HG03521 (cell line): ENCODE measurements around the gene RIT2.
"Not testable (repeated sequence)": the region's sequence is repeated elsewhere in the genome, so short reads cannot be mapped to it uniquely, and the experiment has no call there.

Experiments
- ATAC-seq: cut with Tn5 transposase; IDR thresholded peaks from one replicate; pipeline ENCODE4 v1.9.1; 2021; ENCODE audit warnings: mild to moderate bottlenecking, moderate library complexity; ENCODE audit not compliant: unreplicated experiment

Gene RIT2

DNA sequence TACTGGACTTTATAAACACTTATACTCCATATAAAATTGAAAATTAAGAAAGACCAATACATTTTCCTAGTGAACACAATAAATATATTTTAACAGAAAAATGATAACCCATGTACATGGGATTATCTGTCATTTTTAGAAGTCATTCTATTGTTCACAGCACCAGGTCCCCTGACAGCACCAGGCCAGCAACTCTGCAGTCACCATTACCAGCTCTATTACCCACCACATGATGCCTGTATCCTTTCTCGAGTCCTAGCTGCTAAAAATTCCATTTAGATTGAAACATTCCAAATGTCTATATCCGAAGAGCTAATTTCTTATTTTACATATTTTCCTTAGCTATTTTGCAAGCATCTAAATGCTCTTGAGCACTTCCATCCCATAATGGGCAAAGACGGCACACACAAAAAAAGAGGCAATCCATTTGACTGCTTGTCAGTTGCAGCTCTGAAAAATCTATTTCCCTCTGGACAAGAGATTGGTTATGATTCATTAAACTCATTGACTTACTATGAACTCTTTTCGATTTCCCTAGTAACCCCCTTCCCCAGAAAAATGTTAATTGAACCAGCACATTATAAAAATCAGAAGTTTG lies 336.9 kb downstream of the RIT2 start:
- ATAC-seq, result no peak

- ATAC-seq, result no peak
Observed at GRCh38 chr18:42778024-42778423, 337.5 kb downstream of the RIT2 start.

DNA sequence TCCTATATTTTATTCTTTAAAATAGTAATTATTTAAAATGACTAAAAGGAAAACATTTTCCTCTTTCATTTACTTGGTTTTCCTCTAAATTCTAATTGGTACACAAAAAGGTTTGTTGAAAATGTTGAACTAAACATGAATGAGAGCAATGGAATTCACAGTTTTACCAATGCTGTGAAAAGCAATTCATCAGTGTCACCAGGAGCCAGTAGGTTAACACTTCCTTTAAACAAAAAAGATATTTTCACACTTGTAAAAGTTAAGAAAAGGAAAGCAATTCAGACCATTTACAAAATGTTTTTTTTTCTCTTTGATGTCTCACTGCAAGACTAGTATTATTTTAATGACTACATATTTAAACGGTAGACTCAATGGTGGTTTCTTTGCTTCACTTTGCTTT lies 341.6 kb downstream of the RIT2 start:
- no peak for ATAC-seq

GRCh38 chr18:42771936-42772335 lies 343.5 kb downstream of the RIT2 start:
- no peak for ATAC-seq

DNA sequence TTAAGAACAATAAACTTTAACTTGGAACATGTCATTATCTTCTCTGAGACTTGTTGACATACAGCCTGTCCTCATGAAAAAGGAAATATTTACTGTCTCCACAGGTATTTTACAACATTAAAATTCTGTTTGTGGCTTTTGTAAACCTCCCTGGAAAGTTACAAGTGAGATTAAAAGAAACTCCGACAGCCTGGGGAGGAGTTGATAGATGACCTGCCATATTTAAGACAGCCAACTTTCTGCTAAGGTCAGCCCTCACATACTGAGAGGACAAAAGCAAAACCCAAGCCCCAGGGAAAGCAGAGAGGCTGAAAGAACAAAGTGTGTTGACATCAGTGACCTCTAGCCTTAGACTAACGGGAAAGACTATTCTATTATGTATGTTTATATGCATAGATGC lies 350.2 kb downstream of the RIT2 start:
- ATAC-seq, result no peak

- no peak for ATAC-seq
Observed at GRCh38 chr18:42760290-42760689, 355.2 kb downstream of the RIT2 start.

DNA sequence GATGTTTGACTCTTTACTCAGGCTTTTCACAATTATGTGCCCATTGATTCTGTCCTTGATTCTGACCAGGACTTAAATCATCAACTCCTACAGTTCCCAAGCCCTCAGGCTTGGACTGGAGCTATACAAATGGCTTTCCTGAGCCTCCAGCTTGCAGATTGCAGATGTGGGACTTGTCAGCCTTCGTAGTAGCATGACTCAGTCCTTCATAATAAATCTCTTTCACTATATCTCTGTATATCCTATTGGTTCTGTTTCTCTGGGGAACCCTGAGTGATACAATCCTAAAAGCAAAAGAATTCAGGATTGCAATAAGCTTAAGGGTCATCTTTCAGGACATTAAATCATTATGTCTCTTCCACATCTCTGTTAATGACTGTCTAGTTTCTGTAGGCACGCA lies 356.6 kb downstream of the RIT2 start:
- ATAC-seq, result no peak

- ATAC-seq, result no peak
Observed at GRCh38 chr18:42756214-42756613, 359.3 kb downstream of the RIT2 start.

DNA sequence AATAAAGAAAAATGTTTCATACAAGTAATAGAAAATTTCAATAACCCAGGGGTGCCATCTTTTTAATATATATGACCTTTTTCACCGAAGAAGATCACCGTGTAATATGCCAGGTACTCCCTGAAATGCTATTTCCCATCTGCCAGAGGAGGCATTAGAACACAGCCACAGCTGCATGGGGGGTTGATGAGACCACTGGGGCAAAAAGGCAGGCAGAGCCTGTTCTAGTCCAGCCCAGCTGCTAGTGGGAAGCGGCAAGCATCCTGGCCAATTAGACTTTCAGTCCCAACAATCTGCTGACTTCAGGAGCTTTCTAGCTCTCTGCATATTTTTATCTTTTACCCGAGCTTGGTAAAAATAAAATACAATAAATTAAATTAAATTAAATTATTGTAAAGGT lies 362.6 kb downstream of the RIT2 start:
- no peak for ATAC-seq

GRCh38 chr18:42746794-42747193 lies 368.7 kb downstream of the RIT2 start:
- ATAC-seq, result no peak

DNA sequence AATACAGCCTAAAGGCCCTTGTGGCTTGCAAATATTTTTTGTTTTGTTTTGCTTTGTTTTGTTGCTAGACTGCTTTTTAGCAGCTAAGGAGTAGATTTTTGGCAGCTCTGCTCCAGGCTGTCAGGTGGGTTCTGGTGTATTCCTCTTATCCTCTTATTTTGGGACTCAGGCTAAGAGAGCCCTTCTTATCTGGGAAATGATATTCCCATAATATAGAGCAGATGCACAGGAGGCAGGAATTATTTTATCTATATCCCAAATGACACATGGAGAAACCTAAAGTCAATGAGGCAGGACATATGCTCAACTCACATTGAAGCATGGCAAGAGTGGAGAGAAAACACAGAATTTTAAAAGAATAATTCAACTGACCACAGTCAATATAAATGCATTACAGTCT lies 369.6 kb downstream of the RIT2 start:
- ATAC-seq, result no peak

DNA sequence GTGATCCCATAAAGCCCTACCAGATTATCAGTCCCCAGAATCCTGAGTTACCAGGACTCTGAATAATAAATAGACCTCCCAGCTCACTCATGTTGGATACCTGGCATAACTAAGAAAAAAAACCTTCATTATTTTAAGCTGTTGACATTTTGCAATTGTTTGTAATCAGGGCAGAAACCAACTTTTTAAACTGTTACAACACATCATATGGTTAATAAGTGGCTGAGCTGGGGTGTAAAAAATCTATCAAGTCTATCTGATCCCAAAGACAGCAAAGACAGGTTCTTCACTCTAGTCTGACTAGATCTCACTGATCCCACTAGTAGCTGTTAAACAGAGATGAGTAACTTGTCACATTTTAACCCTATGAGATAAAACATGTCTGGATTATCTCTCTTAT lies 370.3 kb downstream of the RIT2 start:
- ATAC-seq, result no peak

DNA sequence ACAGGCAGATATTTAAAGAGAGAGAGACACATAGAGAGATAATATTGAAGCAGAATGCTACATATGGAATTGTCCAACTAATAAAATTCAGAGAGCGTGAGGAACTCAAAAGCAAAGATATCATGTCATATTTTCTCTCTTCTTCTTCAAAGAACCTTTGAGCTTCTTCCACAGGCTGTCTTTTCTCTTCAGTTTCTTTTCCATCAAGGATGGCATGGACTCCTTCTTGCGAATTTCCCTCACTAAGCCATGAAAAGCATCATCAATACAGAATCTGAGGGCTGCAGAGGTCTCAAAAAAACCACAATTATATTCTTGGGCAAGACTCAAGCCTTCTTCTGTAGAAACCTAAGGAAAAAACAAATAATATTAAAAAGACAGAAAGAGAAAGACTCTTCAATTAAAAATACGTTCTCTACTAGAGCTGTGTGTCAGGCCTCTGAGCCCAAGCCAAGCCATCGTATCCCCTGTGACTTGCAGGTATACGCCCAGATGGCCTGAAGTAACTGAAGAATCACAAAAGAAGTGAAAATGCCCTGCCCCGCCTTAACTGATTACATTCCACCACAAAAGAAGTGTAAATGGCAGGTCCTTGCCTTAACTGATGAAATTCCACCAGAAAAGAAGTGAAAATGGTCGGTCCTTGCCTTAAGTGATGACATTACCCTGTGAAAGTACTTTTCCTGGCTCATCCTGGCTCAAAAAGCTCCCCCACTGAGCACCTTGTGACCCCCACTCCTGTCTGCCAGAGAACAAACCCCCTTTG lies 371.9 kb downstream of the RIT2 start:
- no peak for ATAC-seq

- ATAC-seq, result no peak
Observed at GRCh38 chr18:42742969-42743368, 372.5 kb downstream of the RIT2 start.

- ATAC-seq, result no peak
Observed at GRCh38 chr18:42742474-42742873, 373.0 kb downstream of the RIT2 start.

GRCh38 chr18:42741805-42742347 lies 373.6 kb downstream of the RIT2 start:
- not testable (repeated sequence) for ATAC-seq

DNA sequence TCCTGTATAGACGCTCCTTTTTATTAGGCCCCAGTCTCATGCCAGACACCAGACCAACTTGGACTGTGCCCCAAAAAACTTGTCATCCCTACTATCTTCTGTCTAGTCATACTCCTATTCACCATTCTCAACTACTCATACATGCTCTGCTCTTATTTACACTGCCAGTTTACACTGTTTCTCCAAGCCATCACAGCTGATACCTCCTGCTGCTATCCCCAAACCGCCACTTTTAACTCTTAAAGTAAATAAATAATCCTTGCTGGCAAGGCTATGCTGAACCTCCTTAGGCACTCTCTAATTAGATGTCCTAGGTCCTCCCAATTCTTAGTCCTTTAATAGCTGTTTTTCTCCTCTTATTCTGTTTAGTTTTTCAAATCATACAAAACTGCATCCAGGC lies 374.2 kb downstream of the RIT2 start:
- ATAC-seq, result not testable (repeated sequence)

- ATAC-seq, result no peak
Observed at GRCh38 chr18:42736074-42736473, 379.4 kb downstream of the RIT2 start.

GRCh38 chr18:42734520-42734919 lies 381.0 kb downstream of the RIT2 start:
- ATAC-seq, result no peak

DNA sequence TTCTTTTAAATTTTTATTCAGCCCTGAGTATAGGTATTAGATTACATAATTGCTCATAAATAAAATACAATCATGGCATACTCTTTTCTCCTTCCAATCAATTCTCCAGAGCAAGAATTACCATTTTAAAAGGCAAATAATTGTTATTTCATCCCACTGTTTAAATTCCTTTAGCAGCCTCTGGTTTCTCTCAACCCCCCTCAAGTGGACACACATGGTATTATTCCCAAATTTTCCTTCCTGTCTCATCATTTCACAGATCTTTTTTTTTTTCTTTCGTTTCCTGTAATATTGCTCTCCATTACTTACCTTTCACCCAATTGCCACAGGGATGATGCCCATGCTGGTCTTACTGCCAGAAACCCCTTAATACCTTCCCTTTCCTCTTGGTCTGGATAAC lies 385.2 kb downstream of the RIT2 start:
- no peak for ATAC-seq

DNA sequence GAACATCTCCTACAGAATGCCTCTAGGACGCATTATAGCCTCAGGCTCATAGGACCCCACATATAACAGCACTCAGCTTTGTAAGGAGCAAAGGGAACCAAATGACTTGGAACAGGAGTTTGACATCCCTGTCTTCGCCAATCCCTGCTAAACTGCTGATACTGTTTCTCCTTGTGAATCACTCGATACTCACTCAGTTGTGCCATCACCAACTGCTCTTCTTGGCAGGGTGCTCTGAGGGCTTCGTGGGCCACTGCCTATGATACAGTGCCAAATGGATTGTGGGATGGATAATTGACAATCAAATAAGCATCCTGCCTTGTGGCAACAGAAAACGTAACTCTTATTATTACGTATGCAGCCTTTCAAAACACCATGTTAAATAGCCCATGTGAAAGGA lies 396.3 kb downstream of the RIT2 start:
- ATAC-seq, result no peak

DNA sequence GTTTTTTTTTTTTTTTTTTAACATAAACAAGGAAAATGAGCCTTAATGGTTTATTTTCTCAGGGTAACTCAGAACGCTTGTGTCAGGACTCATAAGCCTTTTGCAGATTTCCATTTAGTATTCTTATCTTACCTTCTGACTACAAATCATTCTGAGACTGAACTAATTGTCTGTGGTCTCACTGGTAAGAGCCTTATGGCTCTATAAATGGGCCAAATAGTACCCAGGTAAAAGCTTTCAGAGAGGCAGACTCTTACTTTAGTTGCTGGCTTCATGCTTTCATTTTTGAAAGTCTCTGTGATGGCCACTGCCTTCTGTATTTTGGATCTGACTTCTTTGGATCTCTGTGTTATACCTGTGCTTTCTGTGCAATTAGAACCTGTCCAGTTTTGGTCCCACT lies 403.4 kb downstream of the RIT2 start:
- no peak for ATAC-seq

GRCh38 chr18:42707080-42707479 lies 408.4 kb downstream of the RIT2 start:
- no peak for ATAC-seq
